Activated T-cell treated with anti-CD3 and anti-CD28 coated beads for 1 hour (primary cell): ENCODE measurements around the gene DDX50.
"Not testable (repeated sequence)": the region's sequence is repeated elsewhere in the genome, so short reads cannot be mapped to it uniquely, and the experiment has no call there.

Experiments
- DNase-seq: peaks from one replicate; pipeline ENCODE4 v3.0.0-alpha.2; 2020; ENCODE audit warnings: low read depth

DDX50 gene

DNA sequence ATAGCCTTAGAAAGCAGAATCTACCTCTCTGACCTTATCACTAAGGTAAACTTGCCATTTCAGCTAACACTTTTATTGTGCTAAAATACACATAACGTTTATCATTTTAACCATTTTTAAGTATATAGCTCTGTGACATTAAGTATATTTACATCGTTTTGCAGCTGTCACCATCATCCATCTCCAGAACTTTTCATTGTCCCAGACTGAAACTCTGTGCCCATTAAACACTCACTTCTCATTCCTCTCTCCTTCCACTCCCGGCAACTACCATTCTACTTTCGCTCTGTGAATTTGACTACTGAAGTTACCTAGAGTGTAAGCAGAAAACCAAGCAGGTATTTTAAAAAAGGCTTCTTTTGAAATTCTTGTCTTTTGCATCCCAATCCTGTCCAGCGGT lies 1.3 kb downstream of the DDX50 start:
- DNase-seq: no peak

- no peak for DNase-seq
Measured at GRCh38 chr10:68924593-68924992, 23.5 kb downstream of the DDX50 start.

- DNase-seq: no peak
Measured at GRCh38 chr10:68925489-68925888, 24.4 kb downstream of the DDX50 start.

- not testable (repeated sequence) for DNase-seq
Measured at GRCh38 chr10:68929157-68929556, 28.0 kb downstream of the DDX50 start.

- not testable (repeated sequence) for DNase-seq
Measured at GRCh38 chr10:68929888-68930287, 28.8 kb downstream of the DDX50 start.

DNA sequence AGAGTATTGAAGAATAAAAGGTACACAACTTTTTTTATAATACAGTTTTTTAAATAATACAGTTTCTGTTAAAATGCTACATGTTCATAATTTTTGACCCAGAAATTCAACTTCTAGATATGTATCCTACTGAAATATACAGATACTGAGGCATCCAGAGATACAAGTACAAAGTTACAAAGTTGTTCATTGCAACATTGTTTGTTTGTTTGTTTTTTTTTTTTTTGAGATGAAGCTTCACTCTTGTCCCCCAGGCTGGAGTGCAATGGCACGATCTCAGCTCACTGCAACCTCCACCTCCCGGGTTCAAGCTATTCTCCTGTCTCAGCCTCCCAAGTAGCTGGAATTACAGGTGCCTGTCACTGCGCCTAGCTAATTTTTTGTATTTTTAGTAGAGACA lies 31.7 kb downstream of the DDX50 start:
- not testable (repeated sequence) for DNase-seq

GRCh38 chr10:68934994-68935393 lies 33.9 kb downstream of the DDX50 start:
- DNase-seq: no peak

DNA sequence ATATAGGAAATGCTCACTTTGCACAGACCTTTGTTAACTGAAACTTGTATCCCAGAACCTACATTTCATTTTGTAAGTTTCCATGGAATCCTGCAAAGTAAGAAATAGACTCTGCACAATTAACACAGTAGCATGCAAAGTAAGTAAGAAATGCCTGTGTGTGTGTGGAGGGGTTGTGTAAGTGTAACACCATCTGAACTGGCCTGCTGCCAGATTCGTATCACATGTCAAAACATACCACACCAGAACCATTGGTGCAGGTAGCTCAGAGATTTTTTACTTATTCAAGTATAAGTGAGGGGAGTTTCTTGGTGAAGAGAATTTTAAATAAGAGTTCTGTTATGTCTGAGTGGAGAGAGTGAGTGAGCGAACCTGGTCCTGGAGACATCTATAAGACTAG lies 37.0 kb downstream of the DDX50 start:
- DNase-seq: no peak

DNA sequence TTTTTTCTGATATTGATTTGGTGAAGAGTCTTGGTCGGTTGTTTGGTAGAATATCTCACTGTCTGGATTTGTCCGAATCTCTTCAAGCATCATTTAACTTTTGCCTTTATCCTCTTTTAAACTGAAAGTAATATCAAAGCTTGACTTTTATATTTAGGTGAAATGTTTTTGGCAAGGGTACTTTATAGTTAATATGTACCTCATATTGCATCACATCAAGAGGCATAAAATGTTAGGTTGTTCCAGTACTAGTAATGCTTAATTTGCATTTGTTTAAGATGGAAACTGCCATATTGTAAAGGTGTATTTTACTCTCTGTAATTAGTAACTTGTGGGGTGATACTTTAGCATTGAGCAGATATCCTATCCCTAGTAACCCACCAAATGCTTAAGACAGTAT lies 37.8 kb downstream of the DDX50 start:
- DNase-seq: no peak

DNA sequence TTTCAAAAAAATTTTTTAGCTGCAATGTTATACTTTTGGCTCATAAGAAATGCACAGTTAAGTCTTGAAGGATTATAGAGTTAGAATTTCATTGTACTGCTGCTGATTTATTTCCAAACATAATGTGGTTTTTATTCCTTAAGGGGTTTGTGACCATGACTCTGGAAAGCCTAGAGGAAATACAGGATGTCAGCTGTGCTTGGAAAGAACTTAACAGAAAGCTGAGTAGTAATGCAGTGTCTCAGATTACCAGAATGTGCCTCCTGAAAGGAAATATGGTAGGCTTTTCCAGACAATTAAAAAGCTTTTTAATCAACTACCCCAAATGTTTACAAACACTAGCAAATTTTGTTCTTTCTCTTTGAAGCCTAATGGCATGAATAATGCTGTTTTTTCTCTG lies 39.8 kb downstream of the DDX50 start:
- not testable (repeated sequence) for DNase-seq

GRCh38 chr10:68950598-68950997 lies 49.5 kb downstream of the DDX50 start:
- no peak for DNase-seq

DNA sequence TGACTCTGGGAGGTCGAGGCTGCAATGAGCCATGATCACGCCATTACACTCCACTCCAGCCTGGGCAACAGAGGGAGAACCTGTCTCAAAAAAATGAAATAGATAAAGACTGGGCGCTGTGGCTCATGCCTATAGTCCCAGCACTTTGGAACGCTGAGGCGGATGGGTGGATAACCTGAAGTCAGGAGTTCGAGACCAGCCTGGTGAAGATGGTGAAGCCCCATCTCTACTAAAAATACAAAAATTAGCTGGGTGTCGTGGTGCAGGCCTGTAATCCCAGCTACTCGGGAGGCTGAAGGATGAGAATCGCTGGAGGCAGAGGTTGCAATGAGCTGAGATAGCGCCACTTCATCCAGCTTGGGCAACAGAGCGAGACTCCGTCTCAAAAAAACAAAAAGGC lies 53.8 kb downstream of the DDX50 start:
- DNase-seq: no peak

DNA sequence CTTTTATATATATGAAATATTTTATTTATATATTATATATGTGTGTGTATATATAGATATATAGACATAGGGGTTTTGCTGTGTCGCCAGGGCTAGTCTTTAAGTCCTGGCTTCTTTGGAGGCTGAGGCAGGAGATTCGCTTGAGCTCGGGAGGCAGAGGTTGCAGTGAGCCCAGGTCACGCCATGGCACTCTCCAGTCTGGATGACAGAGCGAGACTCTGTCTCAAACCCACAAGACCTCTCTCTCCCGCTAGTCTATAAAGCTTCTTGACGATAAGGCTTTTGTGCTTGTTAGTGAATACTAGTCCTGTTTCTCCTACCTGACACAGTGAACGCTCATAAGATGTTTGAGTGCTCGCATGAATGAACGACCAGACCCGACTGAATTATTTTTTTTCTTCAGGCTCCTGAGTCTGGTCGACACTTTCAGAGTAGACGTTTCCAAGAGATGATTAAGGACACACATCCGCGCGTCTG lies 54.3 kb downstream of the DDX50 start:
- no peak for DNase-seq

GRCh38 chr10:68955832-68956532 lies 54.9 kb downstream of the DDX50 start, which contains the start of gene DDX21:
Gene DDX21 (plus strand): TSS chr10:68956170. CDS start chr10:68956226, 56 bp downstream.
- DNase-seq: peak; percentile 78

DNA sequence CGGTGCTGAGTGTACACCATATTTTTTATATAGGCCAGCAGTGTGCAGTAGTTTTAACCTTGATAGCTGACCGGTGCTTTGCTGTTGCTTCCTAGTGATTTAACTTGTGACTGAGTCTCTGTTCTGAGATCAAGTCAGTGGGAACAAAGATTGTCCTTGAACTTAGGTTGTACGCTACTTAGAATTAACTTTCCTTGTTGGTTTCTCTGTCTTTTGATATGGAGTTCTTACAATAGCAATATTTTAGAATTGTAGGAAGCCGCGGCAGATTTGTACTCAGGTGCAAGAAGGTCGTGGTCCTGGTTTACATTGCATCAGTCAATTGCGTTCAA lies 56.1 kb downstream of the DDX50 start:
- DNase-seq: no peak

- no peak for DNase-seq
Measured at GRCh38 chr10:68957654-68958053, 56.5 kb downstream of the DDX50 start.

- no peak for DNase-seq
Measured at GRCh38 chr10:68959695-68960527, 58.8 kb downstream of the DDX50 start.

DNA sequence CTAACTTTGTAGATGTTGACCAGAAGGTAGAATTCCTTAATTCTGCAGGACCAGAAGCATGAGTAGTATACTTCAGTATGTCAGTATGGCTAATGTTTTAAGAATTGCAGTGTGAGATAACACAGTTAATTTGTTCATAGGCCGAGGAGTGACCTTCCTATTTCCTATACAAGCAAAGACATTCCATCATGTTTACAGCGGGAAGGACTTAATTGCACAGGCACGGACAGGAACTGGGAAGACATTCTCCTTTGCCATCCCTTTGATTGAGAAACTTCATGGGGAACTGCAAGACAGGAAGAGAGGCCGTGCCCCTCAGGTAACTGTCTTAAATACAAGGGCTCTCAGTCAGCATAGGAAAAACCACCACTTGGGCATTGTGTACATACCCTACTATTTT lies 62.0 kb downstream of the DDX50 start:
- no peak for DNase-seq

DNA sequence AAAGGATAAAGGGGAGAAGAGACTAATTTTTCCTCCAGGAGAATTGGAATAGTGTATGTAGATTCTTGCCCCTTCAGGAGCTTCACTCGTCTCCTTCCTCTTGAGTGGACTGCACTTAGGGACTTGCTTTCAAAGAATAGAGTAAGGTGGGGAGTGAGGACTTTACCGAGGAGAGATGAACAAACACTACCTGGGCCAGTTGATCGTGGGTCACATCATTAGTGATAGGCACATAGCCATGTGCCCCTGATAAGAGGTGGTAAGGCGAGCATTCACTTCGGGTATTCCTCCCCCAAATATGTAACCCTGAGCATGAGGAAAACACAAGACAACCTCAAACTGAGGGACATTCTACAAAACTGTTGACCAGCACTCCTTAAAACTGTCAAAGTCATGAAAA lies 72.9 kb downstream of the DDX50 start:
- DNase-seq: no peak

DNA sequence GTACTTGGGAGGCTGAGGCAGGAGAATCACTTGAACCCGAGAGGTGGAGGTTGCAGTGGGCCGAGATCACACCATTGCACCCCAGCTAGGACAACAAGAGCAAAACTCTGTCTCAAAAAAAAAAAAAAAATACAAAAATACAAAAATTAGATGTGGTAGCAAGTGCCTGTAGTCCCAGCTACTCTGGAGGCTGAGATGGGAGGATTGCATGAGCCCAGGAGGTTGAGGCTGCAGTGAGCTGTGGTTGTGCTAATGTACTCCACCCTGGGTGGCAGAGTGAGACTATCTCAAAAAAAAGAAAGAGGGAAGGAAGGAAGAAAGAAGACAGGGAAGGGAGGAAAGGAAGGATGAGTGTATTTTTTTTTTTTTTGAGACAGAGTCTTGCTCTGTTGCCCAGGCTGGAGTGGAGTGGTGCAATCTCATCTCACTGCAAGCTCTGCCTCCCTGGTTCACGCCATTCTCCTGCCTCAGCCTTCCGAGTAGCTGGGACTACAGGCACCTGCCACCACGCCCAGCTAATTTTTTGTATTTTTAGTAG lies 74.9 kb downstream of the DDX50 start:
- not testable (repeated sequence) for DNase-seq

GRCh38 chr10:68979738-68980137 lies 78.6 kb downstream of the DDX50 start:
- DNase-seq: not testable (repeated sequence)

- DNase-seq: no peak
Measured at GRCh38 chr10:68981074-68981473, 80.0 kb downstream of the DDX50 start.

DNA sequence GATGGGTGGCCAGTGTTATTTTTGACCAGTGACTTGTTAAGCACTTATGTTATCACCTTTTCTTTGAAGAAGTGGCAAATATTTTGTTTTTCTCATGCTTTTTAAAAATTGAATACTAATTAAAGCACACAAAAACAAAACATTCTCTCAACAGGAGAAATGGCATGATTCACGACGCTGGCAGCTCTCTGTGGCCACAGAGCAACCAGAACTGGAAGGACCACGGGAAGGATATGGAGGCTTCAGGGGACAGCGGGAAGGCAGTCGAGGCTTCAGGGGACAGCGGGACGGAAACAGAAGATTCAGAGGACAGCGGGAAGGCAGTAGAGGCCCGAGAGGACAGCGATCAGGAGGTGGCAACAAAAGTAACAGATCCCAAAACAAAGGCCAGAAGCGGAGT lies 81.3 kb downstream of the DDX50 start:
- DNase-seq: no peak
